BLaER1 treated with 17β-estradiol and CSF1 and Interleukin-3, amounts not matched to agents 10 nM and 100 nM (cell line): ENCODE data around the gene FGFR2.

Experiments used
- H3K27ac ChIP-seq, 11 experiments: shearing (Covaris generic); formaldehyde crosslinking; 2 replicates each; pipeline ENCODE4 v1.8.1; 2022
- H3K27me3 ChIP-seq, 11 experiments: shearing (Covaris generic); formaldehyde crosslinking; 2 replicates each; pipeline ENCODE4 v1.8.1; 2022
- H3K36me3 ChIP-seq, 11 experiments: shearing (Covaris generic); formaldehyde crosslinking; 2 replicates each; pipeline ENCODE4 v1.8.1; 2022
- H3K4me1 ChIP-seq, 10 experiments: shearing (Covaris generic); formaldehyde crosslinking; 2 replicates each; pipeline ENCODE4 v1.8.1; 2022
- H3K4me2 ChIP-seq, 11 experiments: shearing (Covaris generic); formaldehyde crosslinking; 2 replicates each; pipeline ENCODE4 v1.8.1; 2022
- H3K4me3 ChIP-seq, 10 experiments: shearing (Covaris generic); formaldehyde crosslinking; 2 replicates each; pipeline ENCODE4 v1.8.1; 2022
- H3K9ac ChIP-seq, 11 experiments: shearing (Covaris generic); formaldehyde crosslinking; 2 replicates each; pipeline ENCODE4 v1.8.1; 2022
- H3K9me3 ChIP-seq, 11 experiments: shearing (Covaris generic); formaldehyde crosslinking; replicated peaks in 1 of 11; 2 replicates each; pipeline ENCODE4 v1.8.1; 2022
- H4K20me1 ChIP-seq, 11 experiments: shearing (Covaris generic); formaldehyde crosslinking; 2 replicates each; pipeline ENCODE4 v1.8.1; 2022
- Cebpa-rat ChIP-seq, 11 experiments: shearing (Covaris generic); IDR thresholded peaks; 2 replicates each; pipeline ENCODE4 v1.8.1; 2022

FGFR2 gene

DNA sequence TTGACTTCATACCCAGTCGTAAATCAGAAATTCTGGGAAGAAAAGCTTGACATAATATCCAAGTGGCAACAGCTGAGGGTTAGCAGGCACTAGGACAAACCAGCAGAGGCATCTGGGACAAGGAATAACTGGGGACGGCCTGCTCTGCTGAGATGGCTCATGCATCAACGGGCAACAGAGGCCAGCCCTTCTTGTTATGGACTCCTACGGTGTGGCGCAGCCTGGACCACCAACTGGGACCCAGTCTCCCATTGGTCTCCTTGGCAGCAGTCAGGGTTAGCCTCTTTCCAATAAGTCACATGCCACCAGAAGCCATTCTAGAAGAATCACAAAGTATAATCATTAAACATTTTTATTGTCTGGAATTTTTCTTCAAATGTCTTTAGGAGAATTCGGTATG is 15.0 kb downstream of the FGFR2 start:
- H3K4me3 ChIP-seq = no peak overlapping the region
- no peaks in the 10 kb centered on the region for H3K36me3 ChIP-seq
- peaks cover 0 to 11% (median 0%) of the 10 kb centered on the region in 10 experiments; a peak in 5 of 20 replicates for H3K4me1 ChIP-seq
- no peak overlapping the region for H3K27ac ChIP-seq
- H4K20me1 ChIP-seq = no peaks in the 10 kb centered on the region; a peak in 1 of 22 replicates
- H3K9me3 ChIP-seq = peaks cover 3 to 12% (median 6%) of the 10 kb centered on the region in 11 experiments; a peak in 10 of 22 replicates
- H3K27me3 ChIP-seq = no peaks in the 10 kb centered on the region
- no peak overlapping the region for H3K9ac ChIP-seq
- H3K4me2 ChIP-seq = no peak overlapping the region
- no peak for TF ChIP-seq Cebpa-rat (IDR thresholded peaks at IDR 0.05)

DNA sequence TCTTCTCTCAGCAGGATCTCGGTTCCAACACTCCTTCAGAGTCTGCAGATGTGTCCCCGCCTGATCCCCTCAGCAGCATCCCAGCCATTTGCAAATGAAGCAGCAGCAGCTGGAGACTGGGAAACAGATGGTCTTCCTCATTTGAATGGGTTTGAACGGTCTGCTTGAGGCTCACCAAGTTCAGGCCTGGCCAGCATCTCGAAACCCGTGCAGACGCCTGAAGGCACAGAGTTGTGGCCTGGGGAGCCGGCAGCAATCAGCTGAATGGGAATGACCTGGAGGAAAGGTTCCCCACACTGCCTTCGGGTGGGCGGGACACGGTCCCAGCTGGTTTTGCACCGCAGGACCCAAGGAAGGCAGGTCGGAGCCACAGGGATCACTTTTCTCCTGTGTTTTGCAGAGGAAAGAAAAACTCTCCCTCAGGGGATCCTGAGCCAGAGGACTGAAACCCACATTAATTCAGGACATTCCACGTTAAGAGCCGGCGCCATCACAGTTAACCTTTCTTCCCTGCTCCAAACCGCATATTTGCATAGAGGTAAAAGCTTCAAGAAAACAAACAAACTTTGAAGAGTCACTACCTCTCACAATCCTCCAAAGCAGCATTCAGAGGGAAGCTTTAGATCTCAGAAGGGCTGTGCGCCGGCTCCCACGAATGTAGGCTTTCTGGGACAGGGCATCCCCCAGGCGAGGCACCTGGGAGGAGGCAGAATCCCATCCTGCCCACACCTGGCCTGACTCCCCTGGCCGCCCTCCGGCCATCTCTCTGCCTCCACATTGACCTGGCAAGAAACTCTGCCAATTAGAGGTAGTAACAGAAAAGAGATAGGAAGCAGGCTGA is 17.7 kb downstream of the FGFR2 start:
- Histone ChIP-seq H3K4me2 (no peak overlapping the region), H3K9me3 (peaks cover 0 to 8% (median 0%) of the 10 kb centered on the region in 11 experiments; a peak in 2 of 22 replicates), H3K36me3 (no peaks in the 10 kb centered on the region), H3K27me3 (no peaks in the 10 kb centered on the region), H3K4me1 (peaks cover 0 to 11% (median 0%) of the 10 kb centered on the region in 10 experiments; a peak in 5 of 20 replicates), H4K20me1 (no peaks in the 10 kb centered on the region; a peak in 1 of 22 replicates), H3K9ac (no peak overlapping the region), H3K4me3 (no peak overlapping the region), H3K27ac (no peak overlapping the region)
- TF ChIP-seq Cebpa-rat (IDR thresholded peaks at IDR 0.05) = no peak

DNA sequence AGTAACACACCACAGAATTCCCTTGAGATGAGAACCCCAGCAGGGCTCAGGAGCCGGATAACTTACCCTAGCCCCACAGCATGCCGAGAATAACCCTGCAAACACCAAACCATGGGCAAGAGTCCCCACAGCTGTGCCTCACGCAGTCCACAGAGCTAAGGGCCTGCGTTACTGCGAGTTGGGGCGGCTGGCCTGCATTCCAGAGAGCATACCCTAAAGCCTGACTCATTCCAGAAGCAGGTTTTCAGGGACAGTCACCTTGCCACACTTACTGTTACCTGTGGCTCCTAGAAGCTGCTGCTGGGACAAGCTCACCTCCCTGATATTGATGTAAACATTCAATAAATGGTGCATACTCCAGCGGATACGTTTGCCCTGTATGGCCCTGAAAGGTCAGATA is 18.6 kb downstream of the FGFR2 start:
- peaks cover 0 to 11% (median 0%) of the 10 kb centered on the region in 10 experiments; a peak in 5 of 20 replicates for H3K4me1 ChIP-seq
- H3K27me3 ChIP-seq = no peaks in the 10 kb centered on the region
- H3K27ac ChIP-seq = no peak overlapping the region
- H4K20me1 ChIP-seq = no peaks in the 10 kb centered on the region; a peak in 1 of 22 replicates
- no peaks in the 10 kb centered on the region; a peak in 1 of 22 replicates for H3K9me3 ChIP-seq
- no peak overlapping the region for H3K9ac ChIP-seq
- no peak for TF ChIP-seq Cebpa-rat (IDR thresholded peaks at IDR 0.05)
- H3K4me2 ChIP-seq = peak overlapping the region in 3 of 11 experiments; percentile 5 to 26 (median 8); a peak in 3 of 22 replicates
- H3K4me3 ChIP-seq = no peak overlapping the region
- no peaks in the 10 kb centered on the region for H3K36me3 ChIP-seq

DNA sequence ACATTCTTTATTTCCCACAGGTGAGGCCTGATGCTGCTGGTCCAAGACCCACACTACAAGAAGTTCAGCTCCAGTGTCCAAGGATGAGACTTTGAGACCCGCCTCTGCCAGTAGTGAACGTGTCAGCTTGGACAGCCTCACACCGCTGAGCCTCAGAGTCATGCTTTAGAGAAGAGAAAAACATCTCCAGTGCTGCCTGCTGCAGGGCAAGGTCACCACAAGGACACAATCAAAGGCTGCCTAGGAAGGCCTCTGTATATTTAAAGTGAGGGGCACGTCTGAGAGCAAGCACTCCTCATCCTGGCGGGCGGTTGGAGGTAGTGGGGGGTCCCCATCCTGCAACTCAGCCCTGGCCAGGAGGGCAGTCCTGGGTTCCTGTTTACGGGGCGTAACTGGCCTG is 19.3 kb downstream of the FGFR2 start:
- TF ChIP-seq Cebpa-rat (IDR thresholded peaks at IDR 0.05) = no peak
- Histone ChIP-seq H3K4me2 (peak overlapping the region in 1 of 11 experiments; percentile 8; a peak in 1 of 22 replicates), H3K9me3 (no peaks in the 10 kb centered on the region; a peak in 1 of 22 replicates), H3K4me3 (no peak overlapping the region), H3K27me3 (no peaks in the 10 kb centered on the region), H3K27ac (no peak overlapping the region), H4K20me1 (no peaks in the 10 kb centered on the region; a peak in 1 of 22 replicates), H3K4me1 (peaks cover 0 to 11% (median 0%) of the 10 kb centered on the region in 10 experiments; a peak in 5 of 20 replicates), H3K36me3 (no peaks in the 10 kb centered on the region), H3K9ac (no peak overlapping the region)

DNA sequence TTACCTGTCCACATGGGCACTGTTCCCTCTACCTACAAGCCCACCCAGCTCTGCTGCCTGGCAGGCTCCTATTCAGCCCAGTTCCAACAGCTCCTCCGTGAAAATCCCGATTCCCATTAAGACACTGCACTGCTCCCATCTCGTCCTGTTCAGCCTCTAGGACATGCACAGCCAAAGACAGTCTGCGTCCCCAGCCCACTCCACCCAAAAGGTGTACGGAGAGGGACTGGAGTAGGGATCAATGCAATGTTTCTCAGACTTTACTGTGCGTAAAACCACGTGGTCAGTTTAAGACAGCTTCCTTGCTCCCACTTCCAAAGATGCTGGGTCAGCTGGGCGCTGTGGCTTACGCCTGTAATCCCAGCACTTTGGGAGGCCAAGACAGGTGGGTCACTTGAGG is 19.9 kb downstream of the FGFR2 start:
- H3K27me3 ChIP-seq = no peaks in the 10 kb centered on the region
- no peaks in the 10 kb centered on the region for H3K9me3 ChIP-seq
- TF ChIP-seq Cebpa-rat (IDR thresholded peaks at IDR 0.05) = no peak
- H3K4me1 ChIP-seq = peaks cover 0 to 11% (median 0%) of the 10 kb centered on the region in 10 experiments; a peak in 5 of 20 replicates
- no peaks in the 10 kb centered on the region; a peak in 1 of 22 replicates for H4K20me1 ChIP-seq
- no peak overlapping the region for H3K9ac ChIP-seq
- H3K27ac ChIP-seq = no peak overlapping the region
- no peak overlapping the region for H3K4me3 ChIP-seq
- no peak overlapping the region for H3K4me2 ChIP-seq
- no peaks in the 10 kb centered on the region for H3K36me3 ChIP-seq

DNA sequence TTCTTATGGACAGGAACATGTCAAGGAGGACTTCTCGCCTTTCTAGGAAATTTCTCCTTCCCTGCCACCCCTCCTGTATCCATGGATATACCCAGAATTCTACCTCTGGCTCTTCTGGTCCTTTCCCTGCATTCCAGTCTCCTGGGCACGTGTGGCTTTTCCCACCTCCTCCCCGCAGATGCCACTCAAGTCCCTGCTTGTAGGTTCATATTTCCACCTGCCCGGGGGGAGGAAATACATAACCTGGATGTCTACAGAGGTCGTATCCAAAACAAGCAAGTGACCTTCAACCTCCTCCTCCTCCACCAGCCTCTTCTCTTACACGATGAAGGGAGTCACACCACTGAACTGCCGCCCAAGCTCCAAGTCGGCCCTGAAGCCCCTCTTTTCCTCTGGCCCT is 20.7 kb downstream of the FGFR2 start:
- no peak for TF ChIP-seq Cebpa-rat (IDR thresholded peaks at IDR 0.05)
- Histone ChIP-seq H3K4me1 (peaks cover 0 to 11% (median 0%) of the 10 kb centered on the region in 10 experiments; a peak in 5 of 20 replicates), H4K20me1 (no peaks in the 10 kb centered on the region; a peak in 1 of 22 replicates), H3K27me3 (no peaks in the 10 kb centered on the region), H3K36me3 (no peaks in the 10 kb centered on the region), H3K9ac (no peak overlapping the region), H3K4me2 (no peak overlapping the region), H3K4me3 (no peak overlapping the region), H3K9me3 (no peaks in the 10 kb centered on the region), H3K27ac (no peak overlapping the region)

DNA sequence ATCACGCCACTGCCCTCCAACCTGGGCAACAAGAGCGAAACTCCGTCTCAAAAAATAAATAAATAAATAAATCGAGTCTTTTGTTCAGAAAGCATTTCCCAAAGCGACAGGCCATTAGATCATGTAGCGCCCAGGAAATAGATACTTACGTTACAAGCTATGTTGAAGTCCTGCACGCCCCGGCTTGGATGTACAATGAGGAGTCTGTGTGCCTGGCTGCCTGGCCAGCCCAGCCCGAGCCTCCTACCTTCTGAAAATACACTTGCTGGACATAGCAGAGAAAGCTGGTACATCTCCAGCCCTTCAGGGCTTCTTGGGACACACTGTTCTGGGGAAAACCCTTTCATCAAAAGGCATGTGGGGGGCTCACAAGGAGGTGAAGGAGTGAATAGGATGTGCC is 22.1 kb downstream of the FGFR2 start:
- Histone ChIP-seq H3K9ac (no peak overlapping the region), H3K36me3 (no peaks in the 10 kb centered on the region), H3K27me3 (no peaks in the 10 kb centered on the region), H4K20me1 (no peaks in the 10 kb centered on the region; a peak in 1 of 22 replicates), H3K4me3 (no peak overlapping the region), H3K4me1 (peaks cover 0 to 11% (median 0%) of the 10 kb centered on the region in 10 experiments; a peak in 5 of 20 replicates), H3K27ac (no peak overlapping the region), H3K4me2 (no peak overlapping the region), H3K9me3 (no peaks in the 10 kb centered on the region)
- no peak for TF ChIP-seq Cebpa-rat (IDR thresholded peaks at IDR 0.05)

DNA sequence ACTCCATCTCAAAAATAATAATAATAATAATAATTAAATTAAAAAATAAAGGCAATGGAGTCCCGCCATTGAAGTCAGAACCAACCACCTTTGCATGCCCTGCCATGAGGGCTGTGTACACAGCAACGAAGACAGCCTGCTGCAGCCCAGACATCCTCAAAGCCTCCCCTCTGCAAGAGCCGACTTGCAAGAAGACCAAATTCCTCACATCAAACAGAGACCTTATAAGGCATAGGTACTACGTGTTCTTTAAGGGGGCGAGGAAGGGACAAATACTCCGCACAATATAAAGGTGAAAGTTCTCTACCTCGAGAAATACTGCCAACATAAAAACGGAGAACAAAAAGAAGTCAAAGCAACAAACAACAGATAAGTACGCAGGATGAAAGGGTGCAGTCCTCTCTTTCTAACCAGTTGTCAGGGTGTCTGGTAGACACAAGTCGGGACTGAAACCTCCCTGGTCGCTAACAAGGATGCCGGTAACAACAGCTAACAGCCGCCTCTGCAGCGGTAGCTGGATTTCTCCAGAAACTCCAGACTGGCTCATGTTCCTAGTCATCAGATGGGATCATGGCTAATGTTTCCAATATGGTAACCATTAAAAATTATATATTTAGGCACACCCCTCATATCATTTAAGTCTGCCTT is 23.6 kb downstream of the FGFR2 start:
- Histone ChIP-seq H3K9me3 (no peaks in the 10 kb centered on the region), H3K27me3 (no peaks in the 10 kb centered on the region), H3K36me3 (no peaks in the 10 kb centered on the region), H4K20me1 (no peaks in the 10 kb centered on the region; a peak in 1 of 22 replicates), H3K4me1 (peaks cover 0 to 9% (median 0%) of the 10 kb centered on the region in 10 experiments; a peak in 5 of 20 replicates), H3K4me2 (no peak overlapping the region), H3K27ac (no peak overlapping the region), H3K9ac (no peak overlapping the region), H3K4me3 (no peak overlapping the region)
- TF ChIP-seq Cebpa-rat (IDR thresholded peaks at IDR 0.05) = no peak

DNA sequence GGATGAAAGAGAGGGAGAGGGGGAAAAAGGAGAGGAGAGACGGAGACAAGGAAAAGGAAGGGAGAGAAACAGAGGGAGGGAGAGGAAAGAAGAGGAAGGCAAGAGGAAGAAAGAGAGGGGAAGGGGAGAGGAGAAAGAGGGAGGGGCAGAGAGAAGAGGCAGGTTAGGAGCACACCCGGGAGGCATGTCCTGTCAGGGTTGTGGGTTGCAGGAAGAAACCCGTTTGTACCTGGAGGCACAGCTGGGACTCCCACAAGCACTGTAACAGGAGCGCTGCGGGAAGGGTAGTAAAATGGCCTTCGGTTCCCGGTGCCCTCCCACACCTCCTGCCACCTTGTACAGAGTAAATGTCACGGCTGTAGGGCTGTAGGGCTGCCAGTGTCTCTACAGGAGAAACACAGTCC is 24.7 kb downstream of the FGFR2 start:
- no peak overlapping the region for H3K27ac ChIP-seq
- H3K4me2 ChIP-seq = no peak overlapping the region
- H4K20me1 ChIP-seq = no peaks in the 10 kb centered on the region; a peak in 1 of 22 replicates
- no peaks in the 10 kb centered on the region for H3K36me3 ChIP-seq
- no peak overlapping the region for H3K4me3 ChIP-seq
- TF ChIP-seq Cebpa-rat (IDR thresholded peaks at IDR 0.05) = no peak
- no peaks in the 10 kb centered on the region for H3K27me3 ChIP-seq
- H3K9ac ChIP-seq = no peak overlapping the region
- H3K9me3 ChIP-seq = no peaks in the 10 kb centered on the region
- H3K4me1 ChIP-seq = no peaks in the 10 kb centered on the region
